Uterus (tissue), 2 donors: ENCODE results near the gene LUC7L3.

Source experiments
- CTCF ChIP-seq, 4 experiments: fragments of 200-600 bp in 2 of 4; fragments of 450-650 bp in 2 of 4; sonication (generic) in 2 of 4; IDR thresholded peaks; one replicate each; pipeline ENCODE4 v1.5.1; 2016 to 2019; ENCODE audit warnings: antibody characterized with exemption in 4 of 4, mild to moderate bottlenecking in 2 of 4, moderate library complexity in 1 of 4
- POLR2A ChIP-seq, 2 donors: fragments of 450-650 bp; IDR thresholded peaks; one replicate each; pipeline ENCODE4 v1.6.1; 2016; ENCODE audit warnings: antibody characterized with exemption in 2 of 2, mild to moderate bottlenecking in 1 of 2, moderate library complexity in 1 of 2

DNA sequence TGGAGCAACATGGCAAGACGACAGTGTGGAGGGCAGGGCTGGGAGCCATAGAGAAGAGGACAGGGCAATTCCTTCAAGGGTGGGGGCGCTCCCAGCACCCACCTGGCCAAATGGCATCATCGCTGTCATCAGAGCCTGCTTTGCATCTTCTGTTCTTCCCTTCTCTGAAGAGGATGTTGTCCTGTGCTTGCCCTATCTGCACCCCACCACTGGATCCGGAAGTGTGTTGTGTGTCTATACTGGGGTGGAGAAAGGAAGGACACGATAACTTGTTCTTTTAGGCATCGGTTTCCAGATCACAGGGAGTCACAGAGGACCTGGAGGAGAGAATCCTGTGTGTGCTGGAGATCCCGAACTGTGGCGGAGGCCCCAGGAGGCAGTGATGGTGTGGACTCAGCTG, 73.6 kb downstream of the LUC7L3 start:
- TF ChIP-seq POLR2A (IDR thresholded peaks at IDR 0.05) = no peak
- no peak for TF ChIP-seq CTCF (IDR thresholded peaks at IDR 0.05)
